Measurements from ENCODE around the gene TAF5L. TPM values are rescaled to one million over a fixed set of nuclear protein-coding genes. Genes with fewer than 3 reads are reported as not detected.

Gene TAF5L
- polyA plus RNA-seq, 4 donors = 8.4 to 16.3 (median 10.5) TPM

- FAIRE-seq (no peak), DNase-seq (no peak)
- peaks cover 2 to 23% (median 14%) of the 10 kb centered on the region in 3 donors for H3K36me3 ChIP-seq (ENCODE audit: control insufficient read depth in 3 of 3, insufficient read depth in 2 of 3, low read depth in 1 of 3, low read length in 3 of 3)
- 93 to 99% (median 97%) methylated on average over 2 of the region's 2 CpGs for WGBS, 3 donors
- peaks cover 0 to 6% (median 0%) of the 10 kb centered on the region in 3 donors for H3K4me1 ChIP-seq (ENCODE audit: control insufficient read depth in 3 of 3, insufficient read depth in 2 of 3, low read depth in 1 of 3, low read length in 2 of 3)
- H3K4me3 ChIP-seq (ENCODE audit: low read depth in 1 of 3, low read length in 3 of 3) = no peak overlapping the region
- no peak overlapping the region for H3K27ac ChIP-seq (ENCODE audit: low read depth in 1 of 3, low read length in 2 of 3)
- no peaks in the 10 kb centered on the region for H3K9me3 ChIP-seq (ENCODE audit: control insufficient read depth in 2 of 2, insufficient read depth in 1 of 2, low read depth in 1 of 2, low read length in 1 of 2)
- no peaks in the 10 kb centered on the region for H3K27me3 ChIP-seq (ENCODE audit: control insufficient read depth in 3 of 3, insufficient read depth in 3 of 3, low read length in 3 of 3)
Measured at GRCh38 chr1:229614701-229615100, 11.2 kb downstream of the TAF5L start.

GRCh38 chr1:229613938-229614337 lies 12.0 kb downstream of the TAF5L start:
- FAIRE-seq (no peak), DNase-seq (no peak)
- Histone ChIP-seq H3K4me3 (ENCODE audit: low read depth in 1 of 3, low read length in 3 of 3) (no peak overlapping the region), H3K9me3 (ENCODE audit: control insufficient read depth in 2 of 2, insufficient read depth in 1 of 2, low read depth in 1 of 2, low read length in 1 of 2) (no peaks in the 10 kb centered on the region), H3K27ac (ENCODE audit: low read depth in 1 of 3, low read length in 2 of 3) (no peak overlapping the region), H3K4me1 (ENCODE audit: control insufficient read depth in 3 of 3, insufficient read depth in 2 of 3, low read depth in 1 of 3, low read length in 2 of 3) (peaks cover 0 to 3% (median 0%) of the 10 kb centered on the region in 3 donors), H3K27me3 (ENCODE audit: control insufficient read depth in 3 of 3, insufficient read depth in 3 of 3, low read length in 3 of 3) (no peaks in the 10 kb centered on the region), H3K36me3 (ENCODE audit: control insufficient read depth in 3 of 3, insufficient read depth in 2 of 3, low read depth in 1 of 3, low read length in 3 of 3) (peaks cover 6 to 23% (median 16%) of the 10 kb centered on the region in 3 donors)
- WGBS, 3 donors = 83 to 87% (median 86%) methylated on average over 5 of the region's 5 CpGs

GRCh38 chr1:229608590-229608989 lies 17.3 kb downstream of the TAF5L start:
- DNase-seq (no peak), FAIRE-seq (no peak)
- Histone ChIP-seq H3K4me3 (ENCODE audit: low read depth in 1 of 3, low read length in 3 of 3) (no peak overlapping the region), H3K9me3 (ENCODE audit: control insufficient read depth in 2 of 2, insufficient read depth in 1 of 2, low read depth in 1 of 2, low read length in 1 of 2) (no peaks in the 10 kb centered on the region), H3K27ac (ENCODE audit: low read depth in 1 of 3, low read length in 2 of 3) (no peak overlapping the region), H3K27me3 (ENCODE audit: control insufficient read depth in 3 of 3, insufficient read depth in 3 of 3, low read length in 3 of 3) (no peaks in the 10 kb centered on the region), H3K36me3 (ENCODE audit: control insufficient read depth in 3 of 3, insufficient read depth in 2 of 3, low read depth in 1 of 3, low read length in 3 of 3) (peaks cover 8 to 30% (median 23%) of the 10 kb centered on the region in 3 donors), H3K4me1 (ENCODE audit: control insufficient read depth in 3 of 3, insufficient read depth in 2 of 3, low read depth in 1 of 3, low read length in 2 of 3) (no peaks in the 10 kb centered on the region)
- WGBS, 3 donors = 88 to 100% (median 94%) methylated on average over 2 of the region's 2 CpGs

GRCh38 chr1:229607370-229607769 lies 18.6 kb downstream of the TAF5L start:
- Histone ChIP-seq H3K4me1 (ENCODE audit: control insufficient read depth in 3 of 3, insufficient read depth in 2 of 3, low read depth in 1 of 3, low read length in 2 of 3) (no peaks in the 10 kb centered on the region), H3K9me3 (ENCODE audit: control insufficient read depth in 2 of 2, insufficient read depth in 1 of 2, low read depth in 1 of 2, low read length in 1 of 2) (no peaks in the 10 kb centered on the region), H3K27ac (ENCODE audit: low read depth in 1 of 3, low read length in 2 of 3) (no peak overlapping the region), H3K4me3 (ENCODE audit: low read depth in 1 of 3, low read length in 3 of 3) (no peak overlapping the region), H3K36me3 (ENCODE audit: control insufficient read depth in 3 of 3, insufficient read depth in 2 of 3, low read depth in 1 of 3, low read length in 3 of 3) (peaks cover 9 to 25% (median 23%) of the 10 kb centered on the region in 3 donors), H3K27me3 (ENCODE audit: control insufficient read depth in 3 of 3, insufficient read depth in 3 of 3, low read length in 3 of 3) (no peaks in the 10 kb centered on the region)
- FAIRE-seq = no peak
- DNase-seq = no peak
- WGBS, 3 donors = 81 to 96% (median 86%) methylated on average over 2 of the region's 2 CpGs

GRCh38 chr1:229603371-229604005 lies 22.4 kb downstream of the TAF5L start:
- Histone ChIP-seq H3K4me3 (ENCODE audit: low read depth in 1 of 3, low read length in 3 of 3) (no peak overlapping the region), H3K27ac (ENCODE audit: low read depth in 1 of 3, low read length in 2 of 3) (no peak overlapping the region), H3K36me3 (ENCODE audit: control insufficient read depth in 3 of 3, insufficient read depth in 2 of 3, low read depth in 1 of 3, low read length in 3 of 3) (peaks cover 12 to 20% (median 14%) of the 10 kb centered on the region in 3 donors), H3K9me3 (ENCODE audit: control insufficient read depth in 2 of 2, insufficient read depth in 1 of 2, low read depth in 1 of 2, low read length in 1 of 2) (no peaks in the 10 kb centered on the region), H3K4me1 (ENCODE audit: control insufficient read depth in 3 of 3, insufficient read depth in 2 of 3, low read depth in 1 of 3, low read length in 2 of 3) (no peaks in the 10 kb centered on the region), H3K27me3 (ENCODE audit: control insufficient read depth in 3 of 3, insufficient read depth in 3 of 3, low read length in 3 of 3) (no peaks in the 10 kb centered on the region)
- FAIRE-seq = no peak
- no peak for DNase-seq
- 88 to 90% (median 89%) methylated on average over 7 of the region's 7 CpGs for WGBS, 3 donors

GRCh38 chr1:229600229-229600628 lies 25.7 kb downstream of the TAF5L start:
- DNase-seq = no peak
- H3K4me3 ChIP-seq (ENCODE audit: low read depth in 1 of 3, low read length in 3 of 3) = no peak overlapping the region
- H3K9me3 ChIP-seq (ENCODE audit: control insufficient read depth in 2 of 2, insufficient read depth in 1 of 2, low read depth in 1 of 2, low read length in 1 of 2) = no peaks in the 10 kb centered on the region
- FAIRE-seq = no peak
- no peaks in the 10 kb centered on the region for H3K27me3 ChIP-seq (ENCODE audit: control insufficient read depth in 3 of 3, insufficient read depth in 3 of 3, low read length in 3 of 3)
- peaks cover 0 to 2% (median 0%) of the 10 kb centered on the region in 3 donors for H3K4me1 ChIP-seq (ENCODE audit: control insufficient read depth in 3 of 3, insufficient read depth in 2 of 3, low read depth in 1 of 3, low read length in 2 of 3)
- peaks cover 10 to 18% (median 14%) of the 10 kb centered on the region in 3 donors for H3K36me3 ChIP-seq (ENCODE audit: control insufficient read depth in 3 of 3, insufficient read depth in 2 of 3, low read depth in 1 of 3, low read length in 3 of 3)
- 87 to 97% (median 87%) methylated on average over 5 of the region's 5 CpGs for WGBS, 3 donors
- no peak overlapping the region for H3K27ac ChIP-seq (ENCODE audit: low read depth in 1 of 3, low read length in 2 of 3)

GRCh38 chr1:229599218-229599954 lies 26.5 kb downstream of the TAF5L start:
- 89 to 94% (median 89%) methylated on average over 3 of the region's 3 CpGs for WGBS, 3 donors

GRCh38 chr1:229597877-229598276 lies 28.0 kb downstream of the TAF5L start:
- H3K4me1 ChIP-seq (ENCODE audit: control insufficient read depth in 3 of 3, insufficient read depth in 2 of 3, low read depth in 1 of 3, low read length in 2 of 3) = peaks cover 0 to 2% (median 0%) of the 10 kb centered on the region in 3 donors
- peak overlapping the region in 1 of 3 donors; percentile 46 for H3K27ac ChIP-seq (ENCODE audit: low read depth in 1 of 3, low read length in 2 of 3)
- H3K4me3 ChIP-seq (ENCODE audit: low read depth in 1 of 3, low read length in 3 of 3) = no peak overlapping the region
- H3K27me3 ChIP-seq (ENCODE audit: control insufficient read depth in 3 of 3, insufficient read depth in 3 of 3, low read length in 3 of 3) = no peaks in the 10 kb centered on the region
- DNase-seq = no peak
- H3K36me3 ChIP-seq (ENCODE audit: control insufficient read depth in 3 of 3, insufficient read depth in 2 of 3, low read depth in 1 of 3, low read length in 3 of 3) = peaks cover 18 to 27% (median 20%) of the 10 kb centered on the region in 3 donors
- H3K9me3 ChIP-seq (ENCODE audit: control insufficient read depth in 2 of 2, insufficient read depth in 1 of 2, low read depth in 1 of 2, low read length in 1 of 2) = no peaks in the 10 kb centered on the region
- FAIRE-seq = no peak
- WGBS, 3 donors = 72 to 90% (median 81%) methylated on average over 3 of the region's 3 CpGs

More at GRCh38 chr1:229599218-229599954, 26.5 kb downstream of the TAF5L start:
- DNase-seq = no peak
- Histone ChIP-seq H3K36me3 (ENCODE audit: control insufficient read depth in 3 of 3, insufficient read depth in 2 of 3, low read depth in 1 of 3, low read length in 3 of 3) (peaks cover 13 to 22% (median 17%) of the 10 kb centered on the region in 3 donors), H3K4me1 (ENCODE audit: control insufficient read depth in 3 of 3, insufficient read depth in 2 of 3, low read depth in 1 of 3, low read length in 2 of 3) (peaks cover 0 to 2% (median 0%) of the 10 kb centered on the region in 3 donors), H3K9me3 (ENCODE audit: control insufficient read depth in 2 of 2, insufficient read depth in 1 of 2, low read depth in 1 of 2, low read length in 1 of 2) (no peaks in the 10 kb centered on the region), H3K27ac (ENCODE audit: low read depth in 1 of 3, low read length in 2 of 3) (no peak overlapping the region), H3K27me3 (ENCODE audit: control insufficient read depth in 3 of 3, insufficient read depth in 3 of 3, low read length in 3 of 3) (no peaks in the 10 kb centered on the region), H3K4me3 (ENCODE audit: low read depth in 1 of 3, low read length in 3 of 3) (no peak overlapping the region)
- FAIRE-seq = no peak

Measured in small intestine (tissue), 7 donors.